HFF-Myc (cell line): ENCODE data around the gene DMBT1.

Source experiments
- DNase-seq: peaks from one replicate; pipeline ENCODE4 v3.0.0-alpha.2; 2011; ENCODE audit warnings: low read depth; ENCODE audit errors: extremely low read depth
- H3K4me3 ChIP-seq: replicated peaks from 2 replicates; pipeline ENCODE4 v1.5.1; 2011; ENCODE audit warnings: low read depth, mild to moderate bottlenecking, control low read depth, low read length
- TF ChIP-seq, protein P1 (sequence below): IDR thresholded peaks from 2 replicates; pipeline ENCODE4 v1.5.1; 2012; ENCODE audit warnings: mild to moderate bottlenecking, low read depth, low read length, control low read depth; ENCODE audit errors: missing control alignments

Gene DMBT1

GRCh38 chr10:122553341-122553740, 7.2 kb upstream of the DMBT1 start:
- TF ChIP-seq, protein P1, sequence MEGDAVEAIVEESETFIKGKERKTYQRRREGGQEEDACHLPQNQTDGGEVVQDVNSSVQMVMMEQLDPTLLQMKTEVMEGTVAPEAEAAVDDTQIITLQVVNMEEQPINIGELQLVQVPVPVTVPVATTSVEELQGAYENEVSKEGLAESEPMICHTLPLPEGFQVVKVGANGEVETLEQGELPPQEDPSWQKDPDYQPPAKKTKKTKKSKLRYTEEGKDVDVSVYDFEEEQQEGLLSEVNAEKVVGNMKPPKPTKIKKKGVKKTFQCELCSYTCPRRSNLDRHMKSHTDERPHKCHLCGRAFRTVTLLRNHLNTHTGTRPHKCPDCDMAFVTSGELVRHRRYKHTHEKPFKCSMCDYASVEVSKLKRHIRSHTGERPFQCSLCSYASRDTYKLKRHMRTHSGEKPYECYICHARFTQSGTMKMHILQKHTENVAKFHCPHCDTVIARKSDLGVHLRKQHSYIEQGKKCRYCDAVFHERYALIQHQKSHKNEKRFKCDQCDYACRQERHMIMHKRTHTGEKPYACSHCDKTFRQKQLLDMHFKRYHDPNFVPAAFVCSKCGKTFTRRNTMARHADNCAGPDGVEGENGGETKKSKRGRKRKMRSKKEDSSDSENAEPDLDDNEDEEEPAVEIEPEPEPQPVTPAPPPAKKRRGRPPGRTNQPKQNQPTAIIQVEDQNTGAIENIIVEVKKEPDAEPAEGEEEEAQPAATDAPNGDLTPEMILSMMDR = no peak
- DNase-seq = no peak
- H3K4me3 ChIP-seq = no peak overlapping the region

- H3K4me3 ChIP-seq = no peak overlapping the region
- TF ChIP-seq, protein P1 = no peak
- DNase-seq = no peak
Observed at GRCh38 chr10:122554131-122555036, 6.2 kb upstream of the DMBT1 start.

DNA sequence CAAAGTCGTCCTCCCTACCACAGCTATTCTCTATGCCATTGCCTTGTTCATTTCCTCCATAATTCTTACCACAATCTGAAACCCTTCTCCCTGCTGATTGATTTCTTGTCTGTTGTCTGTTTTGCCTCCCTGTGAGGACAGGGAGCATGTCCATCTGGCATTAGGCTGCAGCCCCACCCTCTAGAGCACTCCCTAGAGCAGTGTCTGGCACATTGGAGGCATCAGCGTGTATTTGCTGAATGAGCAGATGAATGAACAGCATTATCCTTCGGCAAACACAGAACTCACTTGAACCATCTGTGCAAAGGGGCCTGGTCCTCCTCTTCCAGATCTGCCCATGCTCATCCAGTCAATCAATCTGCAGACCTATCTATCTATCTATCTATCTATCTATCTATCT, 5.1 kb upstream of the DMBT1 start:
- DNase-seq = no peak
- TF ChIP-seq, protein P1 = no peak
- no peak overlapping the region for H3K4me3 ChIP-seq

DNA sequence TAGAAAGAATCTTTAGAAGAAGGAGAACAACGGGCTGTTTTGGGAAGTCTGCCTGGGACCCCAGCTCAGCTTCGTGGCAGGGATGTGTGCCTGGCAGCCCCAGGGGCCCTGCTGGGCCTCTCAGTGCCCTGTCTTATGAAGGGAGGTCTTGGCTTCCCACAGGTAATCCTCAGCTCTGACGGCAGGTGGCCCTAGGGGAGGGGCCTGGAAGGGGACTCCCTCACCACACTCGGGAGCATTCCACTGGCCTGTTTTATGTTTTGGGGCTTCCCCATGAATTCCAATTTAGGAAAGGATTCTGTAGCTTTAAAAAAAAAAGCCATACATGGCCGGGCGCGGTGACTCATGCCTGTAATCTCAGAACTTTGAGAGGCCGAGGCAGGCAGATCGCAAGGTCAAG, 3.0 kb upstream of the DMBT1 start:
- H3K4me3 ChIP-seq = no peak overlapping the region
- TF ChIP-seq, protein P1 = no peak
- no peak for DNase-seq

DNA sequence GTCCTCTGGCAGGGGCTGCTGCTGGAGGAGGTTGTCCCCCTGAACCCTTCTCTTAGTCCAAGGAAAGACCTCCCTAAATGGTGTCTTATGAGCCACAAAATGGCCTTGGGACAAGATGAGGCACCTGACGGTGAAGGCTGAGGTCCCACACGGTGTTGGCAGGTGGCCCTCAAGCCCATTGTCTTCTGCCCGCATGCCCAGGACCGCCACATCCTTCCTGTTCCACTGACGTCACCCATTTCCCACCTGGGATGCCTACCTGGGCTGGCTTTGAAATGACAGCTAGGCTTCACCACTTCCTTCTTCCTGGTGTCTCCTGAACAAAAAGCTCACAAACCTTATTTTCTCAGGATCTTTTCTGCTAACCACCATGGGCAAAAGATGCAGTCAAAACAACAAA, 2.1 kb upstream of the DMBT1 start:
- TF ChIP-seq, protein P1 = no peak
- DNase-seq = no peak
- H3K4me3 ChIP-seq = no peak overlapping the region

GRCh38 chr10:122559228-122559627, 1.3 kb upstream of the DMBT1 start:
- no peak for DNase-seq
- TF ChIP-seq, protein P1 = no peak
- H3K4me3 ChIP-seq = no peak overlapping the region
